Limb (tissue), 2 donors: Measurements from ENCODE around the gene SPAG17.

Source experiments
- DNase-seq, 2 donors: peaks; one replicate each; pipeline ENCODE4 v3.0.0-alpha.2; 2016; ENCODE audit errors: extremely low spot score in 2 of 2

Gene SPAG17

GRCh38 chr1:118118873-118119463 lies 66.1 kb downstream of the SPAG17 start:
- no peak for DNase-seq

- no peak for DNase-seq
Measured at GRCh38 chr1:118118469-118118868, 66.6 kb downstream of the SPAG17 start.

- DNase-seq = no peak
Measured at GRCh38 chr1:118117521-118117920, 67.5 kb downstream of the SPAG17 start.

- no peak for DNase-seq
Measured at GRCh38 chr1:118116909-118117308, 68.1 kb downstream of the SPAG17 start.

GRCh38 chr1:118116401-118116800 lies 68.6 kb downstream of the SPAG17 start:
- DNase-seq = peak in 1 of 2 donors; percentile 77

GRCh38 chr1:118115567-118116295 lies 69.3 kb downstream of the SPAG17 start:
- DNase-seq = peak in 1 of 2 donors; percentile 56

GRCh38 chr1:118113261-118113660 lies 71.8 kb downstream of the SPAG17 start:
- DNase-seq = no peak

GRCh38 chr1:118110580-118110979 lies 74.4 kb downstream of the SPAG17 start:
- no peak for DNase-seq

GRCh38 chr1:118104951-118105350 lies 80.1 kb downstream of the SPAG17 start:
- no peak for DNase-seq

GRCh38 chr1:118102445-118102844 lies 82.6 kb downstream of the SPAG17 start:
- DNase-seq = no peak

- no peak for DNase-seq
Measured at GRCh38 chr1:118101999-118102398, 83.0 kb downstream of the SPAG17 start.

- DNase-seq = no peak
Measured at GRCh38 chr1:118101515-118101844, 83.5 kb downstream of the SPAG17 start.

GRCh38 chr1:118100686-118101514 lies 84.1 kb downstream of the SPAG17 start:
- no peak for DNase-seq

- no peak for DNase-seq
Measured at GRCh38 chr1:118099686-118100085, 85.3 kb downstream of the SPAG17 start.

- no peak for DNase-seq
Measured at GRCh38 chr1:118097622-118098348, 87.2 kb downstream of the SPAG17 start.

GRCh38 chr1:118093017-118093416 lies 92.0 kb downstream of the SPAG17 start:
- DNase-seq = no peak

- no peak for DNase-seq
Measured at GRCh38 chr1:118090130-118090529, 94.9 kb downstream of the SPAG17 start.

GRCh38 chr1:118085365-118085764 lies 99.7 kb downstream of the SPAG17 start:
- DNase-seq = no peak

GRCh38 chr1:118084400-118084799 lies 100.6 kb downstream of the SPAG17 start:
- DNase-seq = no peak

GRCh38 chr1:118082984-118083383 lies 102.0 kb downstream of the SPAG17 start:
- DNase-seq = no peak

GRCh38 chr1:118081387-118081786 lies 103.6 kb downstream of the SPAG17 start:
- no peak for DNase-seq
